Measurements from ENCODE around the gene CIITA. TPM values are rescaled to one million over a fixed set of nuclear protein-coding genes. Genes with fewer than 3 reads are reported as not detected.
"Not testable (repeated sequence)": the region's sequence is repeated elsewhere in the genome, so short reads cannot be mapped to it uniquely, and the experiment has no call there.

The CIITA gene
- total and polyA plus RNA-seq, 11 donors, result 1.6 to 73.9 (median 8.2) TPM

GRCh38 chr16:10939649-10940234 lies 62.7 kb downstream of the CIITA start:
- no peaks in the 10 kb centered on the region for H3K9me3 ChIP-seq
- H3K27ac ChIP-seq, result peak overlapping the region in 11 of 12 donors; percentile 4 to 96 (median 84)
- H3K27me3 ChIP-seq, result no peaks in the 10 kb centered on the region
- DNase-seq, result peak in 2 of 5 donors; percentile 18 to 21
- peaks cover 15 to 84% (median 73%) of the 10 kb centered on the region in 12 donors for H3K4me1 ChIP-seq
- intact Hi-C loops (cut with DNase I), result loop anchor here in 1 of 10 donors (5.0 kb wide), 1 partner anchor 858 kb away; the partner anchor contains the start of gene ZC3H7A
- TF ChIP-seq POLR2A (IDR thresholded peaks at IDR 0.05) (no peak), CTCF (IDR thresholded peaks at IDR 0.05) (no peak)
- peak overlapping the region in 10 of 12 donors; percentile 58 to 99 (median 84) for H3K4me3 ChIP-seq
- no peak for ATAC-seq
- 74 to 84% (median 78%) methylated on average over 7 of the region's 7 CpGs for WGBS, 4 donors
- peaks cover 0 to 10% (median 0%) of the 10 kb centered on the region in 9 donors for H3K36me3 ChIP-seq

- intact Hi-C loops (cut with DNase I), result loop anchor here in 1 of 10 donors (5.0 kb wide), 1 partner anchor 857 kb away; the partner anchor contains the start of gene ZC3H7A
- Histone ChIP-seq H3K27ac (peak overlapping the region; percentile 58 to 96 (median 88)), H3K36me3 (peaks cover 0 to 10% (median 0%) of the 10 kb centered on the region in 9 donors), H3K4me3 (peak overlapping the region; percentile 58 to 99 (median 84)), H3K27me3 (no peaks in the 10 kb centered on the region), H3K4me1 (peaks cover 11 to 84% (median 71%) of the 10 kb centered on the region in 12 donors), H3K9me3 (no peaks in the 10 kb centered on the region)
- ATAC-seq (peak in 1 of 4 donors; percentile 3), DNase-seq (peak in 1 of 5 donors; percentile 42)
- 8 to 20% (median 17%) methylated on average over 6 to 8 of the region's 8 CpGs for WGBS, 4 donors
- TF ChIP-seq CTCF (IDR thresholded peaks at IDR 0.05) (no peak), POLR2A (IDR thresholded peaks at IDR 0.05) (no peak)
These were observed 63.6 kb downstream of the CIITA start for GRCh38 chr16:10940501-10941079.

GRCh38 chr16:10941127-10941933 lies 64.3 kb downstream of the CIITA start:
- intact Hi-C loops (cut with DNase I), result loop anchor here in 1 of 10 donors (5.0 kb wide), 1 partner anchor 856 kb away; the partner anchor contains the start of gene ZC3H7A
- no peaks in the 10 kb centered on the region for H3K27me3 ChIP-seq
- 1 to 3% (median 2%) methylated on average over 21 to 35 of the region's 36 CpGs for WGBS, 4 donors
- no peak for TF ChIP-seq POLR2A (IDR thresholded peaks at IDR 0.05)
- no peak for TF ChIP-seq CTCF (IDR thresholded peaks at IDR 0.05)
- H3K9me3 ChIP-seq, result no peaks in the 10 kb centered on the region
- H3K4me1 ChIP-seq, result peaks cover 17 to 84% (median 71%) of the 10 kb centered on the region in 12 donors
- DNase-seq (peak in 1 of 5 donors; percentile 37), ATAC-seq (peak in 1 of 4 donors; percentile 4)
- peaks cover 0 to 6% (median 0%) of the 10 kb centered on the region in 9 donors for H3K36me3 ChIP-seq
- peak overlapping the region; percentile 58 to 99 (median 84) for H3K4me3 ChIP-seq
- peak overlapping the region; percentile 58 to 96 (median 88) for H3K27ac ChIP-seq

- ATAC-seq, result peak in 1 of 4 donors; percentile 1
- not testable (repeated sequence) for H3K36me3 ChIP-seq, H3K9me3 ChIP-seq, DNase-seq, H3K27me3 ChIP-seq
- H3K4me1 ChIP-seq, result peaks cover 17 to 82% (median 69%) of the 10 kb centered on the region in 12 donors
- whole genome bisulfite sequencing, 4 donors, result 0% methylated on average over 2 to 52 of the region's 52 CpGs; no CpG with 5 or more reads in 1 of the 4 donors
- H3K4me3 ChIP-seq, result peak overlapping the region; percentile 58 to 99 (median 84)
- H3K27ac ChIP-seq, result peak overlapping the region; percentile 70 to 96 (median 90)
- intact Hi-C loops (cut with DNase I), result loop anchor here in 2 of 10 donors (2.0 to 5.0 kb wide), 2 partner anchors 201 to 855 kb away; partner anchors contain the start of gene ZC3H7A (in 1 of the 2)
These were observed 64.9 kb downstream of the CIITA start for GRCh38 chr16:10941935-10942351.

Measured in heart left ventricle (tissue), 16 donors.